ENCODE data around the gene BRI3.

DNA sequence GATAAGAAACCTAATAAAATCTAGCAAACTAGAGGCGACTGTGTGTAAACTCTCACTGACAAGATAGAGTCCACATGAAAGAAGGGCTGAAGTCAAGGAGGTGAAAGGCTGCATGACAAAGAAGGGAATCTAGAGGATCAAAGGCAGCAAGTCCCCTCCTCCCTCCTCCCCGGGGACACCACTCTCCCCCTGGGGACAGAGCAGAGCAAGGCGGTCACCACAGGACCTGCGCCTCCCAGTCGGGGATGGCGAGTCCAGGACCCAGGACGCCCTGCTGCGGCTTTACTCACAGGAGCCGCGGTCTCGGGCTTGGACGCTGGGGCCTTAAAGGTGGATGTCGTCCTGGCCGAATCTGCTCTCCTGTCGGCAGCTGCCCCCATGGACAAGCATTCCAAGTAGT is 22.4 kb downstream of the BRI3 start:
- TF ChIP-seq SP1 (IDR thresholded peaks at IDR 0.05) (no peak), ZNF384 (IDR thresholded peaks at IDR 0.05) (no peak), FOXM1 (IDR thresholded peaks at IDR 0.05; ENCODE audit: borderline replicate concordance) (no peak), BHLHE40 (IDR thresholded peaks at IDR 0.05; ENCODE audit: borderline replicate concordance) (no peak), SUZ12 (IDR thresholded peaks at IDR 0.05) (no peak), FOXK2 (IDR thresholded peaks at IDR 0.05) (no peak), CTBP1 (IDR thresholded peaks at IDR 0.05; ENCODE audit: borderline replicate concordance) (no peak), TARDBP (IDR thresholded peaks at IDR 0.05) (no peak), FOXA1 (IDR thresholded peaks at IDR 0.05) (no peak), NFRKB (IDR thresholded peaks at IDR 0.05) (no peak), HDGF (IDR thresholded peaks at IDR 0.05; ENCODE audit: borderline replicate concordance) (no peak)
